Thoracic aorta (tissue), 2 donors: ENCODE data around the gene ACKR3. TPM values are rescaled to one million over a fixed set of nuclear protein-coding genes. Genes with fewer than 3 reads are reported as not detected.

Source experiments
- ATAC-seq: fragments of 150-250 bp; one replicate; pipeline ENCODE4 v1.8.0; 2017; ENCODE audit warnings: low read depth; ENCODE audit not compliant: insufficient number of reproducible peaks, low FRiP score
- DNase-seq: peaks from one replicate; pipeline ENCODE4 v3.0.0-alpha.2; 2020; ENCODE audit warnings: low spot score
- H3K27ac ChIP-seq, 2 donors: fragments of 200-600 bp; sonication (generic); 1 replicate in 1 of 2; 2 replicates in 1 of 2; pipeline ENCODE4 v1.5.1; 2016; ENCODE audit warnings: mild to moderate bottlenecking in 2 of 2, moderate library complexity in 2 of 2
- H3K27me3 ChIP-seq: fragments of 200-600 bp; sonication (generic); replicated peaks from 2 replicates; pipeline ENCODE4 v1.6.0; 2016; ENCODE audit warnings: mild to moderate bottlenecking; ENCODE audit not compliant: insufficient read depth
- H3K36me3 ChIP-seq: fragments of 200-600 bp; sonication (generic); one replicate; pipeline ENCODE4 v1.5.1; 2016
- H3K4me1 ChIP-seq, 2 donors: fragments of 200-600 bp; sonication (generic); 1 replicate in 1 of 2; 2 replicates in 1 of 2; pipeline versions ENCODE4 v1.5.1 to v1.6.0; 2016; ENCODE audit warnings: low read depth in 2 of 2, mild to moderate bottlenecking in 1 of 2; ENCODE audit not compliant: control insufficient read depth in 1 of 2
- H3K4me3 ChIP-seq: fragments of 200-600 bp; sonication (generic); 2 replicates; pipeline ENCODE4 v1.5.1; 2016; ENCODE audit warnings: mild to moderate bottlenecking
- H3K9me3 ChIP-seq: fragments of 200-600 bp; sonication (generic); 2 replicates; pipeline ENCODE4 v1.5.1; 2016
- total RNA-seq, 2 donors: library from RNA; depleted of rRNA; stranded (reverse); fragments of >200 nt; gene quantifications; one replicate each; pipeline versions ENCODE4 v1.1.0 to v1.2.3, GENCODE V29; 2016
- TF ChIP-seq, protein P1 (sequence below): fragments of 200-600 bp; sonication (generic); IDR thresholded peaks from one replicate; pipeline ENCODE4 v1.5.1; 2019; ENCODE audit warnings: antibody characterized with exemption

The ACKR3 gene
- total RNA-seq, 2 donors from 2014 or later: 68.8 to 68.9 TPM

GRCh38 chr2:236580746-236581355, 11.2 kb downstream of the ACKR3 start:
- no peak overlapping the region for H3K4me3 ChIP-seq
- no peak overlapping the region for H3K27ac ChIP-seq
- H3K9me3 ChIP-seq: no peaks in the 10 kb centered on the region
- TF ChIP-seq, protein P1, sequence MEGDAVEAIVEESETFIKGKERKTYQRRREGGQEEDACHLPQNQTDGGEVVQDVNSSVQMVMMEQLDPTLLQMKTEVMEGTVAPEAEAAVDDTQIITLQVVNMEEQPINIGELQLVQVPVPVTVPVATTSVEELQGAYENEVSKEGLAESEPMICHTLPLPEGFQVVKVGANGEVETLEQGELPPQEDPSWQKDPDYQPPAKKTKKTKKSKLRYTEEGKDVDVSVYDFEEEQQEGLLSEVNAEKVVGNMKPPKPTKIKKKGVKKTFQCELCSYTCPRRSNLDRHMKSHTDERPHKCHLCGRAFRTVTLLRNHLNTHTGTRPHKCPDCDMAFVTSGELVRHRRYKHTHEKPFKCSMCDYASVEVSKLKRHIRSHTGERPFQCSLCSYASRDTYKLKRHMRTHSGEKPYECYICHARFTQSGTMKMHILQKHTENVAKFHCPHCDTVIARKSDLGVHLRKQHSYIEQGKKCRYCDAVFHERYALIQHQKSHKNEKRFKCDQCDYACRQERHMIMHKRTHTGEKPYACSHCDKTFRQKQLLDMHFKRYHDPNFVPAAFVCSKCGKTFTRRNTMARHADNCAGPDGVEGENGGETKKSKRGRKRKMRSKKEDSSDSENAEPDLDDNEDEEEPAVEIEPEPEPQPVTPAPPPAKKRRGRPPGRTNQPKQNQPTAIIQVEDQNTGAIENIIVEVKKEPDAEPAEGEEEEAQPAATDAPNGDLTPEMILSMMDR: no peak
- no peak for DNase-seq
- H3K36me3 ChIP-seq: peaks cover 22% of the 10 kb centered on the region
- H3K27me3 ChIP-seq: no peaks in the 10 kb centered on the region
- peaks cover 9 to 42% of the 10 kb centered on the region in 2 donors for H3K4me1 ChIP-seq
- no peak for ATAC-seq

GRCh38 chr2:236581546-236581945, 11.9 kb downstream of the ACKR3 start:
- DNase-seq (no peak), ATAC-seq (no peak)
- H3K4me1 ChIP-seq: peaks cover 7 to 40% of the 10 kb centered on the region in 2 donors
- peaks cover 22% of the 10 kb centered on the region for H3K36me3 ChIP-seq
- no peaks in the 10 kb centered on the region for H3K27me3 ChIP-seq
- no peak overlapping the region for H3K27ac ChIP-seq
- H3K4me3 ChIP-seq: no peak overlapping the region
- TF ChIP-seq, protein P1: no peak
- no peaks in the 10 kb centered on the region for H3K9me3 ChIP-seq

DNA sequence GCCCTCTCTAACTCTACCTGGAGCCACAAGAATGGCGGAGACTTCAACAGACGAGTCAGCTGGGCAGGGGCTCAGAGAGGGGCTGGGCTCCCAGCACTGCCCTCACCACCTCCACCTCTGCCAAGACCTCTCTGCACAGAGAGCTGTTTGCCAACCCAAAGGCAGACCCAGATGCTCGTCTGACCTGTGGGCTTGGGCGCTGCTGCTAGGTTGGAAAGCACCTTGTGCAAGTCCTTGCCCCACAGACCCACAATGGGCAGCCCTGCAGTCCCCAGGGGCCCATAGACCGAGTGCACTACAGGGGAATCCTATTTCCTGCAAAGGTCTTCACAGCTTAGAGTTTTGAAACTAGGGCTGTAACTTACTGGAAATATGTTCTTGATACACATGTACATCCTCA, 13.3 kb downstream of the ACKR3 start:
- no peak for DNase-seq

DNA sequence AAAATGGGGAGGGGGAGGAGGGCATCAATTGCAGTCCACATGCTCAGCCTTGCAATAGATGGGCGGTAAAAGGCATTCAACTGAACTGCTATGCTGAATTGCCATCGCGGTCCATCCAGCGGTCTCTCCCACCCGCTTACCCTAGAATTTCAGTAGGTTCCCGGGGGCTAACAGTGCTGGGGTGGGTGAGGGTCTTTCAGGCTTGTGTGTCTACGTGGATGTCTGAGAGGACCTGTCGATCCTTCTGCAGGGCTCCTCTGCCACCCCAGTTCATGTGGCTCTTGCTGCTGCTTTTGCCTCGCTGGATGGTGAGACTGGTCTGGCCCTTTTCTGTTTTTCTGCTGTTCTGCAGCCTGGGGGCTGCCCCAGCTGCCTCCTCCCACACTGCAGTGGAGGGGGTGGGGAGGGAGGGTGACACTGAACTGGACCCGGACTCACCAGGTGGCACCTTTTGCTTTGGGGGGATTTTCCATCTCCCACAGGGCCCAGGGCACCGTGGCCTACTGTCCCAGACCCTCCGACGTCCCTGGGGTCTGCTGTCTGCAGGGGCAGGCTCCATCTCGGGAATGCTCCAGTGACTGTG, 14.1 kb downstream of the ACKR3 start:
- Histone ChIP-seq H3K9me3 (no peaks in the 10 kb centered on the region), H3K36me3 (peaks cover 22% of the 10 kb centered on the region), H3K27me3 (no peaks in the 10 kb centered on the region), H3K4me3 (no peak overlapping the region), H3K4me1 (peaks cover 7 to 18% of the 10 kb centered on the region in 2 donors), H3K27ac (no peak overlapping the region)
- DNase-seq: no peak
- TF ChIP-seq, protein P1: no peak
- no peak for ATAC-seq

More for the DNA sequence above, 13.3 kb downstream of the ACKR3 start:
- TF ChIP-seq, protein P1: no peak
- Histone ChIP-seq H3K4me3 (no peak overlapping the region), H3K4me1 (peaks cover 7 to 26% of the 10 kb centered on the region in 2 donors), H3K36me3 (peaks cover 22% of the 10 kb centered on the region), H3K9me3 (no peaks in the 10 kb centered on the region), H3K27ac (no peak overlapping the region), H3K27me3 (no peaks in the 10 kb centered on the region)
- ATAC-seq: no peak

DNA sequence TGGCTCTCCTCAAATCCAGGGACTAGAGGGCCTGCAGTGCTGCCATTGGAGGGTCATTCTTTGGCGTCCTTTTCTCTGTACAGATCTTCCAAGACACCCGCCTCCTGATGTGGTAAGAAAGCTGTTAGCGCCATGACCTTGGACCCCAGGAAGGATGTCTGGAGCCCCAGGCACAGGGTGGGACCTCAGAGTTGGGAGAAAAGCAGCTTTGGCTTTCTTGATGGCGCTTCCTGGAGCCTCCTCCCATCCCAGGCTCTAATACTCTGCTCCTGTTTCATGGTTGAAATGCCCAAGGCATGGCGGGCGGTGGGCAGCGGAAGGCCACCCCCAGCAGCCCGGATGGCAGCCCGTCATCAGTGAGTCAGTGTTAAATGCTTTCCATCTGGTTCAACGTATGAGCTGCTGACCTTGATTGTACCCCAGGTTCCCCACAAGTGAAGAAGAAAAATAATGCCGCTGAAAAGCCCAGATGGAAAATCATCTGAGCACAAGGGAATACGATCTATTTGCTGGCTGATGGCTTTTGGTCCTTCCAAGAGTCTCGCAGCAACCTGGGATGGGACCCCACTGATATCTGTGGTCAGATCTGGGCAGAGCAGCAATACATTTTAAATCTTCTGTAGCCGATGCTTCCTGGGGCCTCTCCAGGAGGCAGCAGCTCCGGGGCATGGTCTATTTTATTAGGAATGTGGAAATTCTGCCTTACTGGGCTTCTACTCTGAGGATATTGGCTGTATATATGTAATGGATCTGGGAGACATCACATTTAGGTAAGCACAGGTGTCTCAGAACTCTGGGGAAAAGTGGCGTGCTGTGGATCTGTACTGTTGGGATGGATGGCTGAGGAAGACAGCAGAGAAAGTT, 15.1 kb downstream of the ACKR3 start:
- Histone ChIP-seq H3K9me3 (no peaks in the 10 kb centered on the region), H3K27me3 (no peaks in the 10 kb centered on the region), H3K4me3 (no peak overlapping the region), H3K27ac (no peak overlapping the region), H3K36me3 (peaks cover 22% of the 10 kb centered on the region), H3K4me1 (peaks cover 0 to 8% of the 10 kb centered on the region in 2 donors)
- DNase-seq (no peak), ATAC-seq (no peak)
- TF ChIP-seq, protein P1: no peak
